ENCODE measurements around the gene RNASE9. TPM values are rescaled to one million over a fixed set of nuclear protein-coding genes. Genes with fewer than 3 reads are reported as not detected.

RNASE9 gene
- total and polyA plus RNA-seq, 2 experiments from 2014 or later, result 0.24 TPM; not detected in 1

GRCh38 chr14:20563971-20564370 lies 3.1 kb upstream of the RNASE9 start:
- Histone ChIP-seq H3K9me2 (ENCODE audit: insufficient read depth) (peaks cover 7% of the 10 kb centered on the region; the same call in 1 of the 2 replicates), H3K4me1 (ENCODE audit: insufficient read depth) (peaks cover 25% of the 10 kb centered on the region), H4K20me1 (replicated peaks; ENCODE audit: insufficient read depth) (no peaks in the 10 kb centered on the region), H2AFZ (no peak overlapping the region), H3K4me2 (no peak overlapping the region), H3F3A (replicated peaks; ENCODE audit: low read depth) (peaks cover 2% of the 10 kb centered on the region), H3K27me3 (ENCODE audit: insufficient read depth) (no peaks in the 10 kb centered on the region), H3K36me3 (ENCODE audit: insufficient read depth) (no peaks in the 10 kb centered on the region; the same call in 1 of the 2 replicates), H3K27ac (ENCODE audit: low read depth) (no peak overlapping the region), H3K79me2 (replicated peaks; ENCODE audit: insufficient read depth) (no peaks in the 10 kb centered on the region), H3K4me3 (no peak overlapping the region)
- ATAC-seq (no peak), DNase-seq (ENCODE audit: low spot score) (no peak)
- Mint-ChIP-seq H3K27ac (no peak overlapping the region; the same call in 1 of the 2 replicates), H3K4me1 (peaks cover 28% of the 10 kb centered on the region), H3K36me3 (ENCODE audit: low read depth) (peaks cover 16% of the 10 kb centered on the region), H3K9me3 (peaks cover 13% of the 10 kb centered on the region), H3K4me3 (no peak overlapping the region), H3K27me3 (ENCODE audit: insufficient read depth, low read depth, poor library complexity) (no peaks in the 10 kb centered on the region)
- no peak for TF ChIP-seq ETS1 (IDR thresholded peaks at IDR 0.05)
- no peak for TF ChIP-seq EZH2phosphoT487 (IDR thresholded peaks at IDR 0.05; ENCODE audit: unreplicated experiment)
- TF ChIP-seq ZNF114 (CRISPR knock-in tag; IDR thresholded peaks at IDR 0.05), result no peak
- no peak for TF ChIP-seq NANOG (IDR thresholded peaks at IDR 0.05; ENCODE audit: borderline replicate concordance)
- TF ChIP-seq ZNF462 (CRISPR knock-in tag; IDR thresholded peaks at IDR 0.05), result no peak

All from GM23338 (cell line).